Kidney glomerular epithelial cell (primary cell): ENCODE results near the gene FAM47E.

ENCODE experiments used
- DNase-seq: peaks from one replicate; lab custom pipeline; 2025; lab: John Stamatoyannopoulos, UW

The FAM47E gene

GRCh38 chr4:76251441-76252270, at the start of gene FAM47E:
Gene FAM47E (plus strand): TSS chr4:76251721. CDS start chr4:76251747, 26 bp downstream.
- peak; percentile 34 for DNase-seq

- DNase-seq = no peak
These were observed 48.0 kb upstream of the FAM47E start for GRCh38 chr4:76203541-76203940.

- DNase-seq = no peak
These were observed 46.6 kb upstream of the FAM47E start for GRCh38 chr4:76204936-76205335.

GRCh38 chr4:76205476-76205875, 46.0 kb upstream of the FAM47E start:
- DNase-seq = no peak

- no peak for DNase-seq
These were observed 45.1 kb upstream of the FAM47E start for GRCh38 chr4:76206222-76206942.

- DNase-seq = no peak
These were observed 44.0 kb upstream of the FAM47E start for GRCh38 chr4:76207549-76207948.

- DNase-seq = peak; percentile 87
These were observed 43.3 kb upstream of the FAM47E start for GRCh38 chr4:76208005-76208765.

- DNase-seq = no peak
These were observed 41.6 kb upstream of the FAM47E start for GRCh38 chr4:76209881-76210280.

GRCh38 chr4:76210452-76210851, 41.1 kb upstream of the FAM47E start:
- DNase-seq = no peak

- peak; percentile 36 for DNase-seq
These were observed 39.5 kb upstream of the FAM47E start for GRCh38 chr4:76211769-76212708.

- peak; percentile 52 for DNase-seq
These were observed 38.6 kb upstream of the FAM47E start for GRCh38 chr4:76212851-76213414.

GRCh38 chr4:76213415-76214176, 37.9 kb upstream of the FAM47E start, which contains the start of gene SCARB2:
Gene SCARB2 (minus strand): TSS chr4:76213824. CDS start chr4:76213543, 281 bp downstream.
- peak; percentile 75 for DNase-seq

GRCh38 chr4:76214177-76214675, 37.3 kb upstream of the FAM47E start:
- no peak for DNase-seq

GRCh38 chr4:76215077-76215476, 36.4 kb upstream of the FAM47E start:
- DNase-seq = no peak

GRCh38 chr4:76216524-76216923, 35.0 kb upstream of the FAM47E start:
- no peak for DNase-seq

GRCh38 chr4:76216975-76217814, 34.3 kb upstream of the FAM47E start:
- no peak for DNase-seq

- peak; percentile 32 for DNase-seq
These were observed 32.0 kb upstream of the FAM47E start for GRCh38 chr4:76219299-76220055.

GRCh38 chr4:76224171-76224570, 27.4 kb upstream of the FAM47E start:
- no peak for DNase-seq
